ENCODE results near the gene STARD3NL. TPM values are rescaled to one million over a fixed set of nuclear protein-coding genes. Genes with fewer than 3 reads are reported as not detected.
"Not testable (repeated sequence)": the region's sequence is repeated elsewhere in the genome, so short reads cannot be mapped to it uniquely, and the experiment has no call there.

The STARD3NL gene
- total RNA-seq, 4 donors from 2014 or later, result 7.0 to 11.9 (median 8.6) TPM

DNA sequence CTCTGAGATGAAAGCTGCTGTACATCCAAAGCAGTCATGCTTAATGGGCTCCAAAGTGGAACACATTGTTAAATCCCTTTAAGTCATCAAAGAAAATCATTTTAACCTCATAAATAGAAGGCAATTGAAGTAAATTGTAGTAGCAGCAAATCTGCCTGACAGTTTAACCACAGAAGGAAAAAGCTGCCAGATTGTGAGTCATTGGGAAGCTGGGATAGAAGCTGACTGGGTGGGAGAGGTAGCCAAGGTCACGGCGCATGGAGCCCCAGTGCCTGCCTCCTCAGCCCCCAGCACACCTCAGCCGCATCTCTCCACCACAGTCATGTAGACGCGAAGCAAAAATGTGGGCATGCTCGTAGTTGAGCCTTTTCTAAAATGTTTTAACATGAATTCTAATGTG is 51.3 kb downstream of the STARD3NL start:
- intact Hi-C loops (cut with DNase I; ENCODE audit: low total_unique reads), result no loop called here
- H3K4me3 ChIP-seq (ENCODE audit: low read depth, poor library complexity, severe bottlenecking), result no peak overlapping the region
- 91 to 92% methylated on average over 6 of the region's 6 CpGs for WGBS, 2 donors
- DNase-seq (ENCODE audit: low spot score in 2 of 2), result no peak
- TF ChIP-seq, protein P1, sequence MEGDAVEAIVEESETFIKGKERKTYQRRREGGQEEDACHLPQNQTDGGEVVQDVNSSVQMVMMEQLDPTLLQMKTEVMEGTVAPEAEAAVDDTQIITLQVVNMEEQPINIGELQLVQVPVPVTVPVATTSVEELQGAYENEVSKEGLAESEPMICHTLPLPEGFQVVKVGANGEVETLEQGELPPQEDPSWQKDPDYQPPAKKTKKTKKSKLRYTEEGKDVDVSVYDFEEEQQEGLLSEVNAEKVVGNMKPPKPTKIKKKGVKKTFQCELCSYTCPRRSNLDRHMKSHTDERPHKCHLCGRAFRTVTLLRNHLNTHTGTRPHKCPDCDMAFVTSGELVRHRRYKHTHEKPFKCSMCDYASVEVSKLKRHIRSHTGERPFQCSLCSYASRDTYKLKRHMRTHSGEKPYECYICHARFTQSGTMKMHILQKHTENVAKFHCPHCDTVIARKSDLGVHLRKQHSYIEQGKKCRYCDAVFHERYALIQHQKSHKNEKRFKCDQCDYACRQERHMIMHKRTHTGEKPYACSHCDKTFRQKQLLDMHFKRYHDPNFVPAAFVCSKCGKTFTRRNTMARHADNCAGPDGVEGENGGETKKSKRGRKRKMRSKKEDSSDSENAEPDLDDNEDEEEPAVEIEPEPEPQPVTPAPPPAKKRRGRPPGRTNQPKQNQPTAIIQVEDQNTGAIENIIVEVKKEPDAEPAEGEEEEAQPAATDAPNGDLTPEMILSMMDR (IDR thresholded peaks at IDR 0.05), result no peak
- no peak for TF ChIP-seq POLR2A (IDR thresholded peaks at IDR 0.05)

DNA sequence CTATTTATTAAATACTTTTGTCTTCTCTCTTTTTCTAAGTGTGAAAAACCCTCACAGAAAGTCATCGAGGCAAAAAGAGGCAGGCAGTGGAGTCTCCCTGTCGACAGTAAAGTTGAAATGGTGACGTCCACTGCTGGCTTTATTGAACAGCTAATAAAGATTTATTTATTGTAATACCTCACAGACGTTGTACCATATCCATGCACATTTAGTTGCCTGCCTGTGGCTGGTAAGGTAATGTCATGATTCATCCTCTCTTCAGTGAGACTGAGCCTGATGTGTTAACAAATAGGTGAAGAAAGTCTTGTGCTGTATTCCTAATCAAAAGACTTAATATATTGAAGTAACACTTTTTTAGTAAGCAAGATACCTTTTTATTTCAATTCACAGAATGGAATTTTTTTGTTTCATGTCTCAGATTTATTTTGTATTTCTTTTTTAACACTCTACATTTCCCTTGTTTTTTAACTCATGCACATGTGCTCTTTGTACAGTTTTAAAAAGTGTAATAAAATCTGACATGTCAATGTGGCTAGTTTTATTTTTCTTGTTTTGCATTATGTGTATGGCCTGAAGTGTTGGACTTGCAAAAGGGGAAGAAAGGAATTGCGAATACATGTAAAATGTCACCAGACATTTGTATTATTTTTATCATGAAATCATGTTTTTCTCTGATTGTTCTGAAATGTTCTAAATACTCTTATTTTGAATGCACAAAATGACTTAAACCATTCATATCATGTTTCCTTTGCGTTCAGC is 52.0 kb downstream of the STARD3NL start:
- WGBS, 2 donors, result 83 to 87% methylated on average over 6 of the region's 6 CpGs
- no peak overlapping the region for H3K4me3 ChIP-seq (ENCODE audit: low read depth, poor library complexity, severe bottlenecking)
- TF ChIP-seq, protein P1 (IDR thresholded peaks at IDR 0.05), result no peak
- no peak for TF ChIP-seq POLR2A (IDR thresholded peaks at IDR 0.05)
- intact Hi-C loops (cut with DNase I; ENCODE audit: low total_unique reads), result no loop called here
- no peak for DNase-seq (ENCODE audit: low spot score in 2 of 2)

DNA sequence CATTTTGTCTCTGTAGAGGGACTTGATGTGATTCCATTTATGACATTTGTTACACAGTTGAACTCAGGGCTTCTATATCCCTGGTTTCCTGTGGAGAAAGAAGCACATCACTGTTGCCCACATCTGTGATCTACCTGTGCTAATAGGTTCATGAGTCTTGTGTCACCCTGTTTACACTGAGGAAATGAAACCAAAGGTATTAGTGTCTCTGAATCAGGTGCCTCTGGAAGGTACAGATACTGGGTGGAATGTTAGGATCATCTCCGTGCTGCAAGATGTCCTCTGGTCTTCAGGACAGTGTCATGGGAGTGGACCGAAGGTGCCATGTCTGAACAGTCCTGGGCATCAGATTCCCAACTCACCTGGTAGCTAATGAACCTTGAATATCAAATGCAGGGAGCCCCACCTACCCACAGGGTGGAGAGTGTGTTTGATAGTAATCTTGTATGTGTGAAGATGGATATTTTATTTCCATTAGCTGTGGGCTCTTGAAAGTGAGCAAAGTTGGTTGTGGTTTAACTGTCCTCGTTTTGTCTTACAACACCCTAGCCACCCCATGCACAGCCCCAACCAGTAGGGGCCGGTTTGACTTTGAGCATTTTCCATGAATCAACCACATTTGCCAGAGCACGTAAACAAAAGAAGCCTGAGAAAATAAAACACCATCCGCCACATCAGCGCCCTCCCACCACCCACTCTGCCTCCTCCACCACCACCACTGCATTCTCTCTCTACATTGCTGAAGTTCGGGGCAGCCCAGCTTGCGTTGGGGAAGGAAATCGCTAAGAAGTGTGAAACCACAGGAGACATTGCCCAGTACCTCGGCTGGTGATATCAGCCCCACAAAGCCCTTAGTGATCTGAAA is 54.7 kb downstream of the STARD3NL start:
- no peak for DNase-seq (ENCODE audit: low spot score in 2 of 2)
- 74 to 81% methylated on average over 11 of the region's 11 CpGs for WGBS, 2 donors
- H3K4me3 ChIP-seq (ENCODE audit: low read depth, poor library complexity, severe bottlenecking), result no peak overlapping the region
- intact Hi-C loops (cut with DNase I; ENCODE audit: low total_unique reads), result no loop called here
- TF ChIP-seq, protein P1 (IDR thresholded peaks at IDR 0.05), result no peak
- TF ChIP-seq POLR2A (IDR thresholded peaks at IDR 0.05), result no peak

DNA sequence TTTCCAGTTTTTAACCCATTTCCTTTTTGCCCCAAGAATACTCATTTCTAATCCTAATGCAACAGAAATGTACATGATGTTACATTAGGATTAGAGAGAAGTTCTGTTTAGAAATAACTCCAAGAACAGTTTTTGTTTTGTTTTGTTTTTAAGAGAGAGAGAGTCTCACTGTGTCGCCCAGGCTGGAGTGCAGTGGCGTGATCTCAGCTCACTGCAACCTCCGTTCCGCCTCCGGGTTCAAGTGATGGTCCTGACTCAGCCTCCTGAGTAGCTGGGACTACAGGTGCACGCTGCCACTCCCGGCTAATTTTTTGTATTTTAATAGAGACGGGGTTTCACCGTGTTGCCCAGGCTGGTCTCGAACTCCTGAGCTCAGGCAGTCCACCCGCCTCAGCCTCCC is 56.7 kb downstream of the STARD3NL start:
- 87 to 96% methylated on average over 11 of the region's 11 CpGs for WGBS, 2 donors
- H3K4me3 ChIP-seq (ENCODE audit: low read depth, poor library complexity, severe bottlenecking); DNase-seq (ENCODE audit: low spot score in 2 of 2); intact Hi-C loops (cut with DNase I; ENCODE audit: low total_unique reads): not testable (repeated sequence)

DNA sequence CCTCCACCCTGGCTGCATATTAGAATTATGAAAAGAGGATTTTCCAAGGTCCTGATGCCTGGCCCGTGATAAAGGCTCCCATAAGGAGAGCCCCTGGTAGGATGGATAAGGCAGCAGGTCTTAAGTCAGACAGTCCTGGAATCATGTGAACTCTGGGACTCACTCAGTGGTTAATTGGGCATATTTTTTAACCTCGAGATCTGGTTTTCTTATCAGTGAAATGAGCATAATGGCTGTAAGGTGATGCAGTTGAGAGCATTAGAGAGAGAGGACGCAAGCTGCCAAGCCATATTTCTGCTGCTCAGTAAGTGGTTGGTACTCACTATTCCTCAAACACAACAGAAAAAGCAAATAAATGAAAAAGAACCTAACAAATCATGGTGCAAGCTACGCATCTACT is 57.6 kb downstream of the STARD3NL start:
- intact Hi-C loops (cut with DNase I; ENCODE audit: low total_unique reads), result no loop called here
- TF ChIP-seq, protein P1 (IDR thresholded peaks at IDR 0.05), result no peak
- no peak for TF ChIP-seq POLR2A (IDR thresholded peaks at IDR 0.05)
- WGBS, 2 donors, result 79 to 85% methylated on average over 4 of the region's 4 CpGs
- DNase-seq (ENCODE audit: low spot score in 2 of 2), result no peak
- H3K4me3 ChIP-seq (ENCODE audit: low read depth, poor library complexity, severe bottlenecking), result no peak overlapping the region

DNA sequence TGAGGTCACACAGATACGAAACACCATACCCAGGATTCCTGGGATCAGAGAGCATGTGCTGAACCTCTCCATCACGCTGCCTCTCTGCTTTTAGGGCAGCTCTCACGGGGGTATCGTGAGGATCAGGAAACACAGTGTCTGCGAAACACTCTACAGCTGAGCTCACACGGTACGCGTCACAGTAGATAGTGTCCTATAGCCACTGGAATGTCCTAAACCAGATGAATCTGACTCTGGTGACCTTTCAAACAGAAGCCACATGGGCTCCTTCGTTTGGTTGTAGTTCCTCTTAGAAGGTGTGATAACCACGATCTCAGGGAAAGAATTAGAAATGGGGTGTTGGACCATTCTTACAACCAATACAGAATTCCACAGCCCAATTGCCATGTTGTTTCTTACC is 61.1 kb downstream of the STARD3NL start:
- DNase-seq (ENCODE audit: low spot score in 2 of 2); intact Hi-C loops (cut with DNase I; ENCODE audit: low total_unique reads); H3K4me3 ChIP-seq (ENCODE audit: low read depth, poor library complexity, severe bottlenecking): not testable (repeated sequence)
- WGBS, 2 donors, result 82 to 89% methylated on average over 10 of the region's 10 CpGs
